Esophagus (tissue), 2 donors: ENCODE measurements around the gene SMAD6. TPM values are rescaled to one million over a fixed set of nuclear protein-coding genes. Genes with fewer than 3 reads are reported as not detected.

Experiments used
- H3K27ac ChIP-seq, 2 donors: one replicate each; pipeline ENCODE4 v1.5.1; 2013; ENCODE audit warnings: low read depth in 2 of 2, mild to moderate bottlenecking in 2 of 2, inconsistent platforms in 1 of 2, low read length in 1 of 2, moderate library complexity in 1 of 2
- H3K27me3 ChIP-seq, 2 donors: one replicate each; pipeline ENCODE4 v1.6.1; 2013; ENCODE audit warnings: low read length in 2 of 2, control low read depth in 1 of 2, mild to moderate bottlenecking in 1 of 2; ENCODE audit not compliant: insufficient read depth in 2 of 2, control insufficient read depth in 1 of 2
- H3K36me3 ChIP-seq, 2 donors: one replicate each; pipeline ENCODE4 v1.6.1; 2013; ENCODE audit warnings: low read length in 1 of 2; ENCODE audit not compliant: control insufficient read depth in 2 of 2, insufficient read depth in 2 of 2
- H3K4me1 ChIP-seq, 2 donors: one replicate each; pipeline ENCODE4 v1.6.1; 2013; ENCODE audit warnings: low read length in 1 of 2; ENCODE audit not compliant: control insufficient read depth in 2 of 2, insufficient read depth in 2 of 2
- H3K4me3 ChIP-seq, 2 donors: one replicate each; pipeline ENCODE4 v1.5.1; 2013; ENCODE audit warnings: low read length in 2 of 2, mild to moderate bottlenecking in 2 of 2, low read depth in 1 of 2, moderate library complexity in 1 of 2
- H3K9me3 ChIP-seq, 2 donors: one replicate each; pipeline ENCODE4 v1.6.1; 2013; ENCODE audit warnings: mild to moderate bottlenecking in 2 of 2, low read depth in 1 of 2, low read length in 1 of 2, moderate library complexity in 1 of 2; ENCODE audit not compliant: control insufficient read depth in 2 of 2, insufficient read depth in 1 of 2
- WGBS, 2 donors: extraction: QIAGEN DNeasy Blood & Tissue Kit; methylation state at CpG; one replicate each; pipeline ENCODE4 v1.1.7; 2013; 5-methylcytosine and 5-hydroxymethylcytosine counted together
- polyA plus RNA-seq, 2 donors: library from polyadenylated mRNA; stranded (reverse); fragments of 200-250 nt; gene quantifications; one replicate each; pipeline ENCODE4 v1.2.3, GENCODE V29; 2013
- donor health status: healthy with polysubstance abuse.
- donor health status: Bipolar disorder and iron deficiency.

The SMAD6 gene
- polyA plus RNA-seq, 2 donors = 0.75 to 1.6 TPM

GRCh38 chr15:66749841-66750575, 48.0 kb downstream of the SMAD6 start:
- Histone ChIP-seq H3K27ac (no peak overlapping the region), H3K27me3 (no peaks in the 10 kb centered on the region), H3K4me1 (peaks cover 3 to 4% of the 10 kb centered on the region in 2 donors), H3K4me3 (no peak overlapping the region), H3K36me3 (no peaks in the 10 kb centered on the region), H3K9me3 (peaks cover under 1 to 1% of the 10 kb centered on the region in 2 donors)
- WGBS, 2 donors = 63 to 87% methylated on average over 8 of the region's 8 CpGs

- Histone ChIP-seq H3K27ac (no peak overlapping the region), H3K4me3 (no peak overlapping the region), H3K4me1 (peaks cover 3 to 4% of the 10 kb centered on the region in 2 donors), H3K27me3 (no peaks in the 10 kb centered on the region), H3K36me3 (no peaks in the 10 kb centered on the region), H3K9me3 (peaks cover 4 to 5% of the 10 kb centered on the region in 2 donors)
- 90 to 93% methylated on average over 9 of the region's 9 CpGs for WGBS, 2 donors
Observed at GRCh38 chr15:66750609-66751008, 48.6 kb downstream of the SMAD6 start.

GRCh38 chr15:66751579-66751978, 49.5 kb downstream of the SMAD6 start:
- H3K27me3 ChIP-seq = no peaks in the 10 kb centered on the region
- peaks cover 3 to 4% of the 10 kb centered on the region in 2 donors for H3K4me1 ChIP-seq
- no peak overlapping the region for H3K4me3 ChIP-seq
- H3K36me3 ChIP-seq = no peaks in the 10 kb centered on the region
- 47 to 61% methylated on average over 7 of the region's 7 CpGs for WGBS, 2 donors
- H3K9me3 ChIP-seq = peaks cover 4 to 7% of the 10 kb centered on the region in 2 donors
- no peak overlapping the region for H3K27ac ChIP-seq

- H3K4me3 ChIP-seq = no peak overlapping the region
- H3K4me1 ChIP-seq = peaks cover 3% of the 10 kb centered on the region in 2 donors
- no peaks in the 10 kb centered on the region for H3K36me3 ChIP-seq
- peaks cover 4 to 7% of the 10 kb centered on the region in 2 donors for H3K9me3 ChIP-seq
- no peak overlapping the region for H3K27ac ChIP-seq
- no peaks in the 10 kb centered on the region for H3K27me3 ChIP-seq
- 72 to 82% methylated on average over 2 of the region's 2 CpGs for WGBS, 2 donors
Observed at GRCh38 chr15:66752078-66752477, 50.0 kb downstream of the SMAD6 start.

- Histone ChIP-seq H3K4me1 (peaks cover 2 to 3% of the 10 kb centered on the region in 2 donors), H3K36me3 (no peaks in the 10 kb centered on the region), H3K4me3 (no peak overlapping the region), H3K27ac (no peak overlapping the region), H3K27me3 (no peaks in the 10 kb centered on the region), H3K9me3 (peaks cover 4 to 13% of the 10 kb centered on the region in 2 donors)
- 68 to 70% methylated on average over 7 of the region's 7 CpGs for WGBS, 2 donors
Observed at GRCh38 chr15:66753687-66754377, 51.8 kb downstream of the SMAD6 start.

- peaks cover 2 to 3% of the 10 kb centered on the region in 2 donors for H3K4me1 ChIP-seq
- no peak overlapping the region for H3K27ac ChIP-seq
- H3K27me3 ChIP-seq = no peaks in the 10 kb centered on the region
- H3K4me3 ChIP-seq = no peak overlapping the region
- H3K9me3 ChIP-seq = peaks cover 4 to 13% of the 10 kb centered on the region in 2 donors
- WGBS, 2 donors = 84 to 92% methylated on average over 1 of the region's 1 CpG
- H3K36me3 ChIP-seq = no peaks in the 10 kb centered on the region
Observed at GRCh38 chr15:66754789-66755188, 52.8 kb downstream of the SMAD6 start.

GRCh38 chr15:66755298-66756068, 53.4 kb downstream of the SMAD6 start:
- WGBS, 2 donors = 95% methylated on average over 7 of the region's 7 CpGs
- peaks cover 2 to 3% of the 10 kb centered on the region in 2 donors for H3K4me1 ChIP-seq
- H3K27ac ChIP-seq = no peak overlapping the region
- H3K36me3 ChIP-seq = no peaks in the 10 kb centered on the region
- peaks cover 4 to 13% of the 10 kb centered on the region in 2 donors for H3K9me3 ChIP-seq
- H3K4me3 ChIP-seq = no peak overlapping the region
- H3K27me3 ChIP-seq = no peaks in the 10 kb centered on the region

- Histone ChIP-seq H3K4me1 (peaks cover 2 to 4% of the 10 kb centered on the region in 2 donors), H3K9me3 (peaks cover 4 to 13% of the 10 kb centered on the region in 2 donors), H3K27ac (no peak overlapping the region), H3K4me3 (no peak overlapping the region), H3K36me3 (no peaks in the 10 kb centered on the region), H3K27me3 (no peaks in the 10 kb centered on the region)
- WGBS, 2 donors = 63% methylated on average over 6 of the region's 6 CpGs
Observed at GRCh38 chr15:66756295-66756694, 54.3 kb downstream of the SMAD6 start.

GRCh38 chr15:66757030-66757429, 55.0 kb downstream of the SMAD6 start:
- peaks cover 4 to 13% of the 10 kb centered on the region in 2 donors for H3K9me3 ChIP-seq

More at GRCh38 chr15:66757030-66757429, 55.0 kb downstream of the SMAD6 start:
- Histone ChIP-seq H3K4me1 (peaks cover 2 to 3% of the 10 kb centered on the region in 2 donors), H3K27ac (no peak overlapping the region), H3K36me3 (no peaks in the 10 kb centered on the region), H3K27me3 (no peaks in the 10 kb centered on the region), H3K4me3 (no peak overlapping the region)
- WGBS, 2 donors = 91 to 95% methylated on average over 12 of the region's 12 CpGs
